K562 (cell line): ENCODE results near the gene RABL3. TPM values are rescaled to one million over a fixed set of nuclear protein-coding genes. Genes with fewer than 3 reads are reported as not detected.

Experiments
- ATAC-seq: fragments of 200-7000 bp; cut with Tn5 transposase; 3 replicates; pipeline ENCODE4 v1.9.1; 2020; ENCODE audit warnings: moderate library complexity
- BruUV-seq: library from RNA; stranded (reverse); fragments of 400-500 nt; replicated peaks from 2 replicates; lab custom pipeline; 2021; lab: Mats Ljungman, UMichigan
- CTCF ChIA-PET: fragments of 300-600 bp; formaldehyde crosslinking; extraction: SDS; loops from one replicate; lab custom pipeline; 2021; ENCODE audit warnings: low intra/inter-chr PET ratio; lab: Yijun Ruan, JAX
- POLR2A ChIA-PET: fragments of 300-600, 350-650 bp; sonication (Branson Sonifier 250); formaldehyde crosslinking; extraction: SDS; loops from one replicate; lab custom pipeline; 2021; ENCODE audit warnings: antibody characterized with exemption, inconsistent platforms; lab: Yijun Ruan, JAX
- DNase-seq, 4 experiments: peaks; one replicate each; pipeline versions ENCODE4 v3.0.0 to v3.0.0-alpha.2; 2011 to 2018; ENCODE audit warnings: low spot score in 3 of 4, mixed read lengths in 3 of 4; ENCODE audit errors: extremely low read depth in 1 of 4
- FAIRE-seq: peaks from 2 replicates; lab custom pipeline; 2011; peaks lifted over from hg19 to GRCh38; lab: Jason Lieb, UNC
- H2AFZ ChIP-seq: 2 replicates; pipeline ENCODE4 v1.6.0; 2011; ENCODE audit warnings: low read depth, low read length, control low read depth, inconsistent platforms
- H3K27ac ChIP-seq: fragments of 200-600 bp; 3 replicates; pipeline ENCODE4 v1.8.0; 2011; ENCODE audit warnings: low read depth, mild to moderate bottlenecking, control low read depth, inconsistent platforms, low read length, moderate library complexity, mixed read lengths; ENCODE audit errors: extremely low read depth
- H3K27me3 ChIP-seq, 2 experiments: fragments of 300-600 bp in 1 of 2; 2 replicates in 1 of 2; 3 replicates in 1 of 2; pipeline versions ENCODE4 v1.6.0 to v1.8.0; 2011; ENCODE audit warnings: inconsistent platforms in 2 of 2, low read length in 2 of 2, mild to moderate bottlenecking in 1 of 2, mixed read lengths in 1 of 2, moderate library complexity in 1 of 2; ENCODE audit not compliant: control insufficient read depth in 2 of 2, insufficient read depth in 2 of 2
- H3K36me3 ChIP-seq: fragments of 300-600 bp; 3 replicates; pipeline ENCODE4 v1.8.0; 2011; ENCODE audit warnings: mild to moderate bottlenecking, low read length, inconsistent platforms; ENCODE audit not compliant: control insufficient read depth, insufficient read depth
- H3K4me1 ChIP-seq, 2 experiments: fragments of 200-600 bp in 1 of 2; replicated peaks in 1 of 2; 2 replicates in 1 of 2; 3 replicates in 1 of 2; pipeline versions ENCODE4 v1.5.1 to v1.8.0; 2011; ENCODE audit warnings: inconsistent platforms in 2 of 2, low read length in 2 of 2, mild to moderate bottlenecking in 1 of 2, mixed read lengths in 1 of 2, moderate library complexity in 1 of 2; ENCODE audit not compliant: control insufficient read depth in 2 of 2, insufficient read depth in 2 of 2
- H3K4me2 ChIP-seq: 2 replicates; pipeline ENCODE4 v1.6.1; 2011; ENCODE audit warnings: low read length, control low read depth, inconsistent platforms, mixed read lengths; ENCODE audit not compliant: insufficient read depth
- H3K4me3 ChIP-seq: fragments of 200-600 bp; sonication (generic), shearing (Covaris generic); 2 replicates; pipeline ENCODE4 v1.5.1; 2016; ENCODE audit warnings: control low read depth, inconsistent platforms
- H3K79me2 ChIP-seq: fragments of 200-600 bp; 3 replicates; pipeline ENCODE4 v1.8.0; 2011; ENCODE audit warnings: low read length, inconsistent platforms; ENCODE audit not compliant: control insufficient read depth, insufficient read depth
- H3K9ac ChIP-seq, 2 experiments: 2 replicates each; pipeline versions ENCODE4 v1.6.0 to v1.6.1; 2011; ENCODE audit warnings: low read depth in 2 of 2, low read length in 2 of 2, control low read depth in 1 of 2, inconsistent platforms in 1 of 2, mild to moderate bottlenecking in 1 of 2, mixed read lengths in 1 of 2; ENCODE audit not compliant: insufficient read depth in 1 of 2
- H3K9me1 ChIP-seq: one replicate; pipeline ENCODE4 v1.6.0; 2011; ENCODE audit warnings: inconsistent platforms, mild to moderate bottlenecking, low read length, moderate library complexity; ENCODE audit not compliant: control insufficient read depth, insufficient read depth
- H3K9me3 ChIP-seq: replicated peaks from 2 replicates; pipeline ENCODE4 v1.5.1; 2011; ENCODE audit warnings: low read depth, low read length, inconsistent platforms; ENCODE audit not compliant: control insufficient read depth, insufficient read depth
- H4K20me1 ChIP-seq: replicated peaks from 2 replicates; pipeline ENCODE4 v1.6.1; 2011; ENCODE audit warnings: low read length, inconsistent platforms, mixed read lengths; ENCODE audit not compliant: control insufficient read depth, insufficient read depth
- CREB1 ChIP-seq, 2 experiments: sonication (generic) in 1 of 2; formaldehyde crosslinking in 1 of 2; IDR thresholded peaks; 2 replicates each; pipeline versions ENCODE4 v1.6.1 to v1.8.0; 2012 to 2022; ENCODE audit warnings: inconsistent platforms in 1 of 2, mild to moderate bottlenecking in 1 of 2, missing genetic modification reagents in 1 of 2, moderate library complexity in 1 of 2
- DDX20 ChIP-seq: fragments of 450-650 bp; IDR thresholded peaks from 2 replicates; pipeline ENCODE4 v1.6.1; 2016; ENCODE audit warnings: missing genetic modification characterization, low read depth, mild to moderate bottlenecking, missing compliant biosample characterization, moderate library complexity
- ERF ChIP-seq: fragments of 450-650 bp; formaldehyde crosslinking; IDR thresholded peaks from 2 replicates; pipeline ENCODE4 v1.4.0; 2020; ENCODE audit warnings: mild to moderate bottlenecking, mixed read lengths
- MYBL2 ChIP-seq, 2 experiments: fragments of 450-650 bp in 1 of 2; sonication (generic) in 1 of 2; formaldehyde crosslinking in 1 of 2; IDR thresholded peaks; 2 replicates each; pipeline versions ENCODE4 v1.6.1 to v1.8.1; 2017 to 2022; ENCODE audit warnings: borderline replicate concordance in 1 of 2, inconsistent platforms in 1 of 2, low read depth in 1 of 2, mild to moderate bottlenecking in 1 of 2, missing genetic modification reagents in 1 of 2, moderate library complexity in 1 of 2
- NCOA4 ChIP-seq: fragments of 450-650 bp; IDR thresholded peaks from 2 replicates; pipeline ENCODE4 v1.6.1; 2018; ENCODE audit warnings: mild to moderate bottlenecking; ENCODE audit not compliant: partially characterized antibody
- SIRT6 ChIP-seq: IDR thresholded peaks from one replicate; pipeline ENCODE4 v1.6.1; 2012; ENCODE audit warnings: low read depth, mild to moderate bottlenecking, control low read depth, inconsistent platforms, low read length, moderate library complexity
- SOX6 ChIP-seq: fragments of 450-650 bp; IDR thresholded peaks from 2 replicates; pipeline ENCODE4 v1.6.1; 2014; ENCODE audit warnings: mild to moderate bottlenecking
- TAF15 ChIP-seq: fragments of 200-400 bp; formaldehyde crosslinking; IDR thresholded peaks from 2 replicates; pipeline ENCODE4 v1.6.1; 2017; ENCODE audit warnings: mild to moderate bottlenecking, low read depth, low read length, moderate library complexity
- ZC3H4 ChIP-seq: sonication (generic); formaldehyde crosslinking; IDR thresholded peaks from 2 replicates; pipeline ENCODE4 v1.9.0; 2021; ENCODE audit warnings: missing genetic modification reagents, borderline replicate concordance
- ZNF140 ChIP-seq: fragments of 250-450 bp; sonication (Bioruptor Pico); IDR thresholded peaks from 2 replicates; pipeline ENCODE4 v1.8.0; 2021; ENCODE audit warnings: moderate library complexity, mild to moderate bottlenecking, inconsistent platforms
- ZNF217 ChIP-seq: sonication (generic); formaldehyde crosslinking; IDR thresholded peaks from 2 replicates; pipeline ENCODE4 v1.8.0; 2022; ENCODE audit warnings: mild to moderate bottlenecking, missing genetic modification reagents
- ZNF79 ChIP-seq: fragments of 250-450 bp; sonication (Bioruptor Pico); IDR thresholded peaks from 2 replicates; pipeline ENCODE4 v1.4.0; 2020; ENCODE audit warnings: low read depth, mild to moderate bottlenecking, moderate library complexity
- WGBS: fragments of 100-300 bp; shearing (Covaris generic); methylation state at CpG from one replicate; pipeline ENCODE4 v1.1.6; 2016; ENCODE audit warnings: low coverage, mixed read lengths; ENCODE audit not compliant: insufficient coverage; ENCODE audit errors: missing lambda C conversion rate; 5-methylcytosine and 5-hydroxymethylcytosine counted together
- in situ Hi-C: fragments of 300-500 bp; cut with MboI; formaldehyde crosslinking; loops from 4 replicates; pipeline ENCODE4 v1.15.0; 2018; ENCODE audit warnings: inconsistent platforms, mixed read lengths
- intact Hi-C: fragments of 100-400 bp; cut with micrococcal nuclease; formaldehyde crosslinking; loops from 2 replicates; pipeline ENCODE4 v1.14.2; 2022
- polyA plus RNA-seq, 8 experiments: library from polyadenylated mRNA; depleted of rRNA in 4 of 8; stranded (reverse) in 5 of 8; unstranded in 3 of 8; fragments of >200 nt; fragmentation: Nextera tagmentation in 2 of 8; fragmentation: Illumina TruSeq in 1 of 8; extraction: Ambion mirVana in 2 of 8; extraction: Trizol in 1 of 8; gene quantifications; 2 replicates each; pipeline versions ENCODE4 v1.2.1 to v1.2.3, GENCODE V29; 2011 to 2014; ENCODE audit warnings: inconsistent platforms in 1 of 8, missing spikeins in 1 of 8
- total RNA-seq, 7 experiments: library from RNA; depleted of rRNA in 6 of 7; stranded (reverse); fragments of >200 nt in 6 of 7; fragmentation: Illumina TruSeq in 2 of 7; extraction: Trizol in 2 of 7; gene quantifications; 2 replicates each; pipeline versions ENCODE4 v1.2.1 to v1.2.3, GENCODE V29; 2011 to 2021; ENCODE audit warnings: low replicate concordance in 1 of 7
- TF ChIP-seq, protein P1 (sequence below): fragments of 250-450 bp; sonication (Bioruptor Pico); IDR thresholded peaks from 2 replicates; pipeline ENCODE4 v1.8.0; 2021; ENCODE audit warnings: moderate library complexity, mild to moderate bottlenecking, inconsistent platforms
- TF ChIP-seq, protein P2 (sequence below): fragments of 250-450 bp; sonication (Bioruptor Pico); IDR thresholded peaks from 2 replicates; pipeline ENCODE4 v1.4.0; 2020; ENCODE audit warnings: borderline replicate concordance
- TF ChIP-seq, protein P3 (sequence below): sonication (generic); formaldehyde crosslinking; IDR thresholded peaks from 2 replicates; pipeline ENCODE4 v1.8.1; 2023; ENCODE audit warnings: mild to moderate bottlenecking, missing genetic modification reagents

The RABL3 gene
- total and polyA plus RNA-seq, 9 of the 15 experiments (the other 6 are each of a cell fraction or from before 2014, with no cell fraction given), result 6.5 to 30.7 (median 12.3) TPM

DNA sequence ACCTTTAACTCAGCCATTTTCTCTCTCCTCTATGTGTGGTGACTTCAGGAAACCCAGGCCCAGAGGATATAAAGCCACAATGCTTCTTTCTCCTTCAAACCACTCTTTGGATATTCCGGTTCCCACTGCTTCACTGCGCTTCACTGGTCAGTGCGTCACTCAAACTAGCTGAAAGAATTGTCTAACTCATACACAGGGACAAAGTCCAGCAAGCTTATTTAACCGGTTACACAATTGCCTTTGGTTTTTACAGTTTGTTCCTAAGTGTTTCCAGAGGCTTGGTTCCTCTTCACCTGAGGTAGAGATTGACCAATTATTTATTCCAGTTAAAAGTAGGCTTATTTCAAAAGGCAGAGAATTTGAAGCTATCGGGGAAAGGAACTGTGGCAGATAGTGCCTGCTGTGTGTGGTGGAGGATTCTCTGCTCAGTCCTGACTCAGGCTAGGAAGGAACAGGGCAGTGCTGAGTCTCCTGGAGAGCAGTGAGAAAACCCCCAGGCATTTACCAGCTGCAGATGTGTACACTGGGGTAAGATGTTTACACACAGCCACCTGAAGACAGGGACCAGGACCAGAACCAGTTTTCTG is 60.1 kb downstream of the RABL3 start, which contains the start of gene HGD (continued):
- TF ChIP-seq, protein P1, sequence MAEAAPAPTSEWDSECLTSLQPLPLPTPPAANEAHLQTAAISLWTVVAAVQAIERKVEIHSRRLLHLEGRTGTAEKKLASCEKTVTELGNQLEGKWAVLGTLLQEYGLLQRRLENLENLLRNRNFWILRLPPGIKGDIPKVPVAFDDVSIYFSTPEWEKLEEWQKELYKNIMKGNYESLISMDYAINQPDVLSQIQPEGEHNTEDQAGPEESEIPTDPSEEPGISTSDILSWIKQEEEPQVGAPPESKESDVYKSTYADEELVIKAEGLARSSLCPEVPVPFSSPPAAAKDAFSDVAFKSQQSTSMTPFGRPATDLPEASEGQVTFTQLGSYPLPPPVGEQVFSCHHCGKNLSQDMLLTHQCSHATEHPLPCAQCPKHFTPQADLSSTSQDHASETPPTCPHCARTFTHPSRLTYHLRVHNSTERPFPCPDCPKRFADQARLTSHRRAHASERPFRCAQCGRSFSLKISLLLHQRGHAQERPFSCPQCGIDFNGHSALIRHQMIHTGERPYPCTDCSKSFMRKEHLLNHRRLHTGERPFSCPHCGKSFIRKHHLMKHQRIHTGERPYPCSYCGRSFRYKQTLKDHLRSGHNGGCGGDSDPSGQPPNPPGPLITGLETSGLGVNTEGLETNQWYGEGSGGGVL (CRISPR knock-in tag), result no peak
- TF ChIP-seq ZC3H4 (no peak), ZNF217 (CRISPR knock-in tag) (no peak)

DNA sequence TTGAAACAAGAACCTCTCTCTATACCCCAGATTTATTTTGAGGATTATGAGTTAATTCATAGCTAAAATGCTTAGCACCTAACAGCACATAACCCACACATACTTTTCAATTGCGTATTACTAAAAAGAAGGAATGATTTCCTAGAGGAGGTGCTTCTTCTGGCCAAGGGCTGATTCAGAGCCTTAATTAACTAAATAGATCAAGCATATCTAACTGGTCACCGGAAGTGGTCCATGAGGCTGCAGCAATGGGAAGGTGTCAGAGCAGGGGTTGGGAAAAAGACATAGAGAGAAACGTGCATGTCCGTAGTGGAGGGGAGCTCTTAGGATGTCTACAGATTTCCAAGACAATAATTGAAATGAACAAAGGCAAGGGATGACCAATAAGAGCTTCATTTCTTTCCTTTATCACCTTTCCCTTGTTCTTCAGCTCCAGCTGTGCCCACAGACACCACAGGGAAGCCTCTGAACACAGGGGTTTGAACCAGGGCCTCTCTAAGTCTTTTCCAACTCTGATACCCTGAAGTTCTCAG is 60.7 kb downstream of the RABL3 start:
- no TSS peak for BruUV-seq
- ATAC-seq, result no peak
- no peak for TF ChIP-seq ERF (CRISPR knock-in tag)
- TF ChIP-seq NCOA4, result no peak
- TF ChIP-seq TAF15, result no peak
- TF ChIP-seq MYBL2 (IDR thresholded peaks at IDR 0.05; ENCODE audit: low read depth), result no peak
- TF ChIP-seq MYBL2 (CRISPR knock-in tag; IDR thresholded peaks at IDR 0.05; ENCODE audit: borderline replicate concordance), result no peak
- TF ChIP-seq, protein P2, sequence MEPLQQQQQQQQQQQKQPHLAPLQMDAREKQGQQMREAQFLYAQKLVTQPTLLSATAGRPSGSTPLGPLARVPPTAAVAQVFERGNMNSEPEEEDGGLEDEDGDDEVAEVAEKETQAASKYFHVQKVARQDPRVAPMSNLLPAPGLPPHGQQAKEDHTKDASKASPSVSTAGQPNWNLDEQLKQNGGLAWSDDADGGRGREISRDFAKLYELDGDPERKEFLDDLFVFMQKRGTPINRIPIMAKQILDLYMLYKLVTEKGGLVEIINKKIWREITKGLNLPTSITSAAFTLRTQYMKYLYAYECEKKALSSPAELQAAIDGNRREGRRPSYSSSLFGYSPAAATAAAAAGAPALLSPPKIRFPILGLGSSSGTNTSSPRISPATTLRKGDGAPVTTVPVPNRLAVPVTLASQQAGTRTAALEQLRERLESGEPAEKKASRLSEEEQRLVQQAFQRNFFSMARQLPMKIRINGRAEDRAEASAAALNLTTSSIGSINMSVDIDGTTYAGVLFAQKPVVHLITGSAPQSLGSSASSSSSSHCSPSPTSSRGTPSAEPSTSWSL (CRISPR knock-in tag), result no peak
- TF ChIP-seq SIRT6, result no peak
- no peak for TF ChIP-seq CREB1 (IDR thresholded peaks at IDR 0.05)
- TF ChIP-seq CREB1 (CRISPR knock-in tag; IDR thresholded peaks at IDR 0.05), result no peak
- no peak for TF ChIP-seq DDX20 (tag)
- no peak for TF ChIP-seq ZNF79
- TF ChIP-seq SOX6, result no peak
- no peak for TF ChIP-seq ZNF140 (CRISPR knock-in tag)
- TF ChIP-seq, protein P3, sequence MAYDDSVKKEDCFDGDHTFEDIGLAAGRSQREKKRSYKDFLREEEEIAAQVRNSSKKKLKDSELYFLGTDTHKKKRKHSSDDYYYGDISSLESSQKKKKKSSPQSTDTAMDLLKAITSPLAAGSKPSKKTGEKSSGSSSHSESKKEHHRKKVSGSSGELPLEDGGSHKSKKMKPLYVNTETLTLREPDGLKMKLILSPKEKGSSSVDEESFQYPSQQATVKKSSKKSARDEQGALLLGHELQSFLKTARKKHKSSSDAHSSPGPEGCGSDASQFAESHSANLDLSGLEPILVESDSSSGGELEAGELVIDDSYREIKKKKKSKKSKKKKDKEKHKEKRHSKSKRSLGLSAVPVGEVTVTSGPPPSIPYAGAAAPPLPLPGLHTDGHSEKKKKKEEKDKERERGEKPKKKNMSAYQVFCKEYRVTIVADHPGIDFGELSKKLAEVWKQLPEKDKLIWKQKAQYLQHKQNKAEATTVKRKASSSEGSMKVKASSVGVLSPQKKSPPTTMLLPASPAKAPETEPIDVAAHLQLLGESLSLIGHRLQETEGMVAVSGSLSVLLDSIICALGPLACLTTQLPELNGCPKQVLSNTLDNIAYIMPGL (CRISPR knock-in tag), result no peak

More for the DNA sequence above, 60.7 kb downstream of the RABL3 start:
- Histone ChIP-seq H2AFZ (no peak overlapping the region), H3K4me2 (no peak overlapping the region), H4K20me1 (no peaks in the 10 kb centered on the region), H3K9ac (no peak overlapping the region), H3K27me3 (no peaks in the 10 kb centered on the region), H3K36me3 (no peaks in the 10 kb centered on the region), H3K9me3 (no peaks in the 10 kb centered on the region), H3K79me2 (no peaks in the 10 kb centered on the region), H3K27ac (no peak overlapping the region), H3K9me1 (no peaks in the 10 kb centered on the region), H3K4me3 (no peak overlapping the region), H3K4me1 (no peaks in the 10 kb centered on the region; a peak in 1 of 5 replicates)
- intact Hi-C loops (no loop called here), in situ Hi-C loops (no loop called here)
- FAIRE-seq, result no peak
- no peak for DNase-seq
- WGBS, result 55% methylated on average over 4 of the region's 4 CpGs
- ChIA-PET CTCF (no interaction called here), POLR2A (no interaction called here)
